BLaER1 (cell line): Measurements from ENCODE around the gene ACACA.

ENCODE experiments used
- H3K27ac ChIP-seq: shearing (Covaris generic); formaldehyde crosslinking; 2 replicates; pipeline ENCODE4 v1.8.1; 2022
- H3K27me3 ChIP-seq: shearing (Covaris generic); formaldehyde crosslinking; 2 replicates; pipeline ENCODE4 v1.8.1; 2022
- H3K36me3 ChIP-seq: shearing (Covaris generic); formaldehyde crosslinking; 2 replicates; pipeline ENCODE4 v1.8.1; 2022
- H3K4me1 ChIP-seq: shearing (Covaris generic); formaldehyde crosslinking; 2 replicates; pipeline ENCODE4 v1.8.1; 2022
- H3K4me2 ChIP-seq: shearing (Covaris generic); formaldehyde crosslinking; 2 replicates; pipeline ENCODE4 v1.8.1; 2022
- H3K4me3 ChIP-seq: shearing (Covaris generic); formaldehyde crosslinking; 2 replicates; pipeline ENCODE4 v1.8.1; 2022
- H3K9ac ChIP-seq: shearing (Covaris generic); formaldehyde crosslinking; 2 replicates; pipeline ENCODE4 v1.8.1; 2022
- H3K9me3 ChIP-seq: shearing (Covaris generic); formaldehyde crosslinking; 2 replicates; pipeline ENCODE4 v1.8.1; 2022
- H4K20me1 ChIP-seq: shearing (Covaris generic); formaldehyde crosslinking; 2 replicates; pipeline ENCODE4 v1.8.1; 2022
- Cebpa-rat ChIP-seq: shearing (Covaris generic); IDR thresholded peaks from 2 replicates; pipeline ENCODE4 v1.8.1; 2022

The ACACA gene

GRCh38 chr17:37124821-37125173 lies 281.8 kb downstream of the ACACA start:
- TF ChIP-seq Cebpa-rat = no peak
- H3K27ac ChIP-seq = peak overlapping the region; percentile 50
- peaks cover 22% of the 10 kb centered on the region for H3K4me1 ChIP-seq
- no peaks in the 10 kb centered on the region for H4K20me1 ChIP-seq
- peak overlapping the region; percentile 36; the same call in 1 of the 2 replicates for H3K9ac ChIP-seq
- no peaks in the 10 kb centered on the region for H3K27me3 ChIP-seq
- no peaks in the 10 kb centered on the region for H3K9me3 ChIP-seq
- peak overlapping the region; percentile 63 for H3K4me2 ChIP-seq
- H3K4me3 ChIP-seq = no peak overlapping the region
- peaks cover 86% of the 10 kb centered on the region for H3K36me3 ChIP-seq

- Histone ChIP-seq H3K9ac (peak overlapping the region; percentile 36; the same call in 1 of the 2 replicates), H3K9me3 (no peaks in the 10 kb centered on the region), H4K20me1 (no peaks in the 10 kb centered on the region), H3K27me3 (no peaks in the 10 kb centered on the region), H3K4me3 (no peak overlapping the region), H3K4me2 (peak overlapping the region; percentile 63), H3K4me1 (peaks cover 22% of the 10 kb centered on the region), H3K27ac (peak overlapping the region; percentile 50), H3K36me3 (peaks cover 84% of the 10 kb centered on the region)
- peak; percentile 80; the same call in 1 of the 2 replicates for TF ChIP-seq Cebpa-rat
Measured at GRCh38 chr17:37123941-37124820, 282.5 kb downstream of the ACACA start.

- no peaks in the 10 kb centered on the region for H4K20me1 ChIP-seq
- H3K9ac ChIP-seq = no peak overlapping the region
- H3K27ac ChIP-seq = no peak overlapping the region
- TF ChIP-seq Cebpa-rat = no peak
- H3K4me1 ChIP-seq = peaks cover 24% of the 10 kb centered on the region
- H3K4me2 ChIP-seq = no peak overlapping the region
- peaks cover 81% of the 10 kb centered on the region for H3K36me3 ChIP-seq
- no peaks in the 10 kb centered on the region for H3K27me3 ChIP-seq
- H3K9me3 ChIP-seq = no peaks in the 10 kb centered on the region
- no peak overlapping the region for H3K4me3 ChIP-seq
Measured at GRCh38 chr17:37123386-37123785, 283.2 kb downstream of the ACACA start.

GRCh38 chr17:37121616-37122015 lies 285.0 kb downstream of the ACACA start:
- Histone ChIP-seq H3K9me3 (no peaks in the 10 kb centered on the region), H3K27me3 (no peaks in the 10 kb centered on the region), H3K4me1 (peaks cover 37% of the 10 kb centered on the region), H4K20me1 (no peaks in the 10 kb centered on the region), H3K27ac (no peak overlapping the region), H3K9ac (no peak overlapping the region), H3K4me2 (no peak overlapping the region), H3K4me3 (no peak overlapping the region), H3K36me3 (peaks cover 74% of the 10 kb centered on the region)
- no peak for TF ChIP-seq Cebpa-rat

- no peak overlapping the region for H3K4me3 ChIP-seq
- TF ChIP-seq Cebpa-rat = no peak
- H3K9ac ChIP-seq = no peak overlapping the region
- H4K20me1 ChIP-seq = no peaks in the 10 kb centered on the region
- H3K4me2 ChIP-seq = no peak overlapping the region; the same call in 1 of the 2 replicates
- H3K27ac ChIP-seq = no peak overlapping the region
- no peaks in the 10 kb centered on the region for H3K27me3 ChIP-seq
- H3K36me3 ChIP-seq = peaks cover 80% of the 10 kb centered on the region
- H3K4me1 ChIP-seq = peaks cover 15% of the 10 kb centered on the region
- no peaks in the 10 kb centered on the region for H3K9me3 ChIP-seq
Measured at GRCh38 chr17:37118366-37119137, 288.1 kb downstream of the ACACA start.

- no peak for TF ChIP-seq Cebpa-rat
- Histone ChIP-seq H3K4me3 (no peak overlapping the region), H3K27ac (no peak overlapping the region)
Measured at GRCh38 chr17:37117373-37118142, 289.1 kb downstream of the ACACA start.

GRCh38 chr17:37116671-37117185 lies 289.9 kb downstream of the ACACA start:
- Histone ChIP-seq H3K9me3 (no peaks in the 10 kb centered on the region), H3K4me2 (no peak overlapping the region), H4K20me1 (no peaks in the 10 kb centered on the region), H3K9ac (no peak overlapping the region), H3K36me3 (peaks cover 80% of the 10 kb centered on the region), H3K4me1 (peaks cover 16% of the 10 kb centered on the region), H3K27ac (no peak overlapping the region), H3K27me3 (no peaks in the 10 kb centered on the region), H3K4me3 (no peak overlapping the region)
- no peak for TF ChIP-seq Cebpa-rat

More at GRCh38 chr17:37117373-37118142, 289.1 kb downstream of the ACACA start:
- H3K9me3 ChIP-seq = no peaks in the 10 kb centered on the region
- peaks cover 15% of the 10 kb centered on the region for H3K4me1 ChIP-seq
- H3K4me2 ChIP-seq = peak overlapping the region; percentile 51
- H3K36me3 ChIP-seq = peaks cover 80% of the 10 kb centered on the region
- no peak overlapping the region for H3K9ac ChIP-seq
- no peaks in the 10 kb centered on the region for H4K20me1 ChIP-seq
- no peaks in the 10 kb centered on the region for H3K27me3 ChIP-seq

GRCh38 chr17:37111329-37111728 lies 295.3 kb downstream of the ACACA start:
- H3K36me3 ChIP-seq = peaks cover 92% of the 10 kb centered on the region
- H3K27ac ChIP-seq = no peak overlapping the region
- no peaks in the 10 kb centered on the region for H3K9me3 ChIP-seq
- no peak overlapping the region for H3K9ac ChIP-seq
- H3K27me3 ChIP-seq = no peaks in the 10 kb centered on the region
- peaks cover 3% of the 10 kb centered on the region; the same call in 1 of the 2 replicates for H3K4me1 ChIP-seq
- H3K4me2 ChIP-seq = no peak overlapping the region
- TF ChIP-seq Cebpa-rat = no peak
- H3K4me3 ChIP-seq = no peak overlapping the region
- no peaks in the 10 kb centered on the region for H4K20me1 ChIP-seq

- TF ChIP-seq Cebpa-rat = no peak
Measured at GRCh38 chr17:37110746-37111145, 295.9 kb downstream of the ACACA start.

More at GRCh38 chr17:37110746-37111145, 295.9 kb downstream of the ACACA start:
- H4K20me1 ChIP-seq = no peaks in the 10 kb centered on the region
- peaks cover 87% of the 10 kb centered on the region for H3K36me3 ChIP-seq
- H3K27ac ChIP-seq = no peak overlapping the region
- no peak overlapping the region for H3K9ac ChIP-seq
- peaks cover 3% of the 10 kb centered on the region; the same call in 1 of the 2 replicates for H3K4me1 ChIP-seq
- no peak overlapping the region for H3K4me3 ChIP-seq
- H3K4me2 ChIP-seq = no peak overlapping the region
- H3K27me3 ChIP-seq = no peaks in the 10 kb centered on the region
- H3K9me3 ChIP-seq = no peaks in the 10 kb centered on the region
